H1 (cell line): ENCODE results near the gene KCNH5.

Experiments
- SIN3A ChIP-seq, 2 experiments: IDR thresholded peaks in 1 of 2; conservative IDR thresholded peaks in 1 of 2; 2 replicates each; pipeline ENCODE4 v1.6.1; 2011 to 2012; ENCODE audit warnings: low read length in 2 of 2, improper control_type of control experiment in 1 of 2, low read depth in 1 of 2, mild to moderate bottlenecking in 1 of 2
- SP1 ChIP-seq: IDR thresholded peaks from 2 replicates; pipeline ENCODE4 v1.6.1; 2011; ENCODE audit warnings: low read depth, low read length
- TF ChIP-seq, protein P1 (sequence below), 3 experiments: IDR thresholded peaks; 1 replicate in 2 of 3; 2 replicates in 1 of 3; pipeline versions ENCODE4 v1.5.1 to v1.6.1; 2011; ENCODE audit warnings: low read length in 3 of 3, mild to moderate bottlenecking in 3 of 3, inconsistent platforms in 2 of 3, low read depth in 1 of 3, moderate library complexity in 1 of 3; ENCODE audit not compliant: insufficient read depth in 1 of 3; ENCODE audit errors: control extremely low read depth in 1 of 3

DNA sequence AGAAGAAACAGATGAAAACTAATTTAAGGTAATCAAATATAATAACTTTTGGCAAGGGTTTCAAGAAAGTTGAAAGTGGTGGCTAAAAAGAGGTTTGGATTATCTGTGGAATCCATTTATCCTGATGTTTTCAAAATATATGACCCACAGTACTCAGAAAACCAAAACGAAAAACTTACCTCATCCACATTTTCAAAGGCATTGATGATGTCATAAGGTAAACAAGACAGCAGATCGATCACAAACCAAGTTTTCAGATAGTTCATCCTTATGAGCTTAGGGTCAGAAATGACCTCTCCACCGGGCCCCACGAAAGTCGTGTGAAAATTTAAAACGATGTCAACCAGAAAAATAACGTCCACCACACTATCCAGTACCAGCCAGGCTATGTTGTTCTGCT, 64.6 kb downstream of the KCNH5 start:
- TF ChIP-seq, protein P1, sequence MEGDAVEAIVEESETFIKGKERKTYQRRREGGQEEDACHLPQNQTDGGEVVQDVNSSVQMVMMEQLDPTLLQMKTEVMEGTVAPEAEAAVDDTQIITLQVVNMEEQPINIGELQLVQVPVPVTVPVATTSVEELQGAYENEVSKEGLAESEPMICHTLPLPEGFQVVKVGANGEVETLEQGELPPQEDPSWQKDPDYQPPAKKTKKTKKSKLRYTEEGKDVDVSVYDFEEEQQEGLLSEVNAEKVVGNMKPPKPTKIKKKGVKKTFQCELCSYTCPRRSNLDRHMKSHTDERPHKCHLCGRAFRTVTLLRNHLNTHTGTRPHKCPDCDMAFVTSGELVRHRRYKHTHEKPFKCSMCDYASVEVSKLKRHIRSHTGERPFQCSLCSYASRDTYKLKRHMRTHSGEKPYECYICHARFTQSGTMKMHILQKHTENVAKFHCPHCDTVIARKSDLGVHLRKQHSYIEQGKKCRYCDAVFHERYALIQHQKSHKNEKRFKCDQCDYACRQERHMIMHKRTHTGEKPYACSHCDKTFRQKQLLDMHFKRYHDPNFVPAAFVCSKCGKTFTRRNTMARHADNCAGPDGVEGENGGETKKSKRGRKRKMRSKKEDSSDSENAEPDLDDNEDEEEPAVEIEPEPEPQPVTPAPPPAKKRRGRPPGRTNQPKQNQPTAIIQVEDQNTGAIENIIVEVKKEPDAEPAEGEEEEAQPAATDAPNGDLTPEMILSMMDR (IDR thresholded peaks at IDR 0.05; ENCODE audit: control extremely low read depth in 1 of 3, insufficient read depth in 1 of 3, low read depth in 1 of 3, low read length in 3 of 3) = no peak
- TF ChIP-seq SP1 (no peak), SIN3A (conservative IDR thresholded peaks at IDR 0.05 in 1 of 2, IDR thresholded peaks at IDR 0.05 in 1 of 2; ENCODE audit: low read depth in 1 of 2, low read length in 2 of 2) (no peak)
